T-cell (primary cell): ENCODE results near the gene PGLYRP2. TPM values are rescaled to one million over a fixed set of nuclear protein-coding genes. Genes with fewer than 3 reads are reported as not detected.

ENCODE experiments used
- ATAC-seq, 4 experiments: fragments of 200-7000 bp in 3 of 4; fragments of 150-1000 bp in 1 of 4; cut with Tn5 transposase; replicated peaks in 1 of 4; 1 replicate in 3 of 4; 2 replicates in 1 of 4; pipeline ENCODE4 v1.10.0; 2021; ENCODE audit warnings: moderate library complexity in 3 of 4, mild to moderate bottlenecking in 2 of 4, moderate number of reproducible peaks in 1 of 4
- CTCF ChIA-PET, 2 donors: fragments of 300-600 bp; sonication (Branson Sonifier 250); formaldehyde crosslinking; loops; one replicate each; lab custom pipeline; 2022; ENCODE audit warnings: antibody characterized with exemption in 2 of 2; lab: Charles Lee
- POLR2A ChIA-PET, 2 donors: fragments of 300-600 bp; sonication (Branson Sonifier 250); formaldehyde crosslinking; loops; one replicate each; lab custom pipeline; 2022; ENCODE audit warnings: antibody characterized with exemption in 2 of 2; lab: Charles Lee
- DNase-seq, 35 experiments: peaks; one replicate each; pipeline versions ENCODE4 v3.0.0 to v3.0.0-alpha.2; 2013 to 2023
- H3K27ac ChIP-seq: one replicate; pipeline ENCODE4 v1.5.1; 2013; ENCODE audit warnings: low read length
- H3K27me3 ChIP-seq, 2 experiments: replicated peaks in 1 of 2; 1 replicate in 1 of 2; 2 replicates in 1 of 2; pipeline versions ENCODE4 v1.6.1 to v1.7.0; 2013; ENCODE audit warnings: low read length in 1 of 2, mixed read lengths in 1 of 2; ENCODE audit not compliant: control insufficient read depth in 2 of 2, insufficient read depth in 2 of 2; ENCODE audit errors: extremely low read depth in 1 of 2
- H3K36me3 ChIP-seq, 2 donors: 1 replicate in 1 of 2; 2 replicates in 1 of 2; pipeline versions ENCODE4 v1.6.1 to v1.7.0; 2013; ENCODE audit warnings: low read length in 1 of 2; ENCODE audit not compliant: control insufficient read depth in 2 of 2, insufficient read depth in 1 of 2; ENCODE audit errors: extremely low read depth in 1 of 2
- H3K4me1 ChIP-seq, 2 experiments: 1 replicate in 1 of 2; 2 replicates in 1 of 2; pipeline versions ENCODE4 v1.6.1 to v1.7.0; 2013; ENCODE audit warnings: low read length in 2 of 2, mixed read lengths in 1 of 2; ENCODE audit not compliant: insufficient read depth in 2 of 2, control insufficient read depth in 1 of 2; ENCODE audit errors: extremely low read depth in 1 of 2
- H3K4me3 ChIP-seq, 2 donors: 1 replicate in 1 of 2; 2 replicates in 1 of 2; pipeline versions ENCODE4 v1.5.1 to v1.7.0; 2013; ENCODE audit warnings: mild to moderate bottlenecking in 2 of 2, low read length in 1 of 2, moderate library complexity in 1 of 2; ENCODE audit not compliant: control insufficient read depth in 1 of 2; ENCODE audit errors: extremely low read depth in 1 of 2
- H3K9me3 ChIP-seq: 2 replicates; pipeline ENCODE4 v1.7.0; 2013
- H3K27ac Mint-ChIP-seq, 2 donors: one replicate each; pipeline ENCODE4 v1.8.0; 2020 to 2021; ENCODE audit warnings: mild to moderate bottlenecking in 2 of 2, mixed read lengths in 2 of 2
- H3K27me3 Mint-ChIP-seq, 2 donors: one replicate each; pipeline ENCODE4 v1.8.0; 2021 to 2022; ENCODE audit warnings: mixed read lengths in 2 of 2
- H3K36me3 Mint-ChIP-seq: one replicate; pipeline ENCODE4 v1.8.0; 2021; ENCODE audit warnings: mixed read lengths
- H3K4me1 Mint-ChIP-seq, 3 donors: one replicate each; pipeline ENCODE4 v1.8.0; 2020 to 2022; ENCODE audit warnings: mixed read lengths in 3 of 3, mild to moderate bottlenecking in 1 of 3
- H3K4me3 Mint-ChIP-seq, 3 donors: one replicate each; pipeline ENCODE4 v1.8.0; 2020 to 2022; ENCODE audit warnings: mild to moderate bottlenecking in 3 of 3, mixed read lengths in 3 of 3, moderate library complexity in 3 of 3
- H3K9me3 Mint-ChIP-seq, 3 donors: one replicate each; pipeline ENCODE4 v1.8.0; 2020 to 2022; ENCODE audit warnings: mixed read lengths in 3 of 3
- WGBS: methylation state at CpG from one replicate; pipeline ENCODE4 v1.1.5; 2013; ENCODE audit warnings: missing lambda C conversion rate; ENCODE audit not compliant: insufficient coverage; 5-methylcytosine and 5-hydroxymethylcytosine counted together
- total RNA-seq, 35 experiments: library from RNA in 6 of 35; stranded (reverse) in 6 of 35; fragments of 120-200 nt in 1 of 35; gene quantifications; one replicate each; pipeline versions ENCODE4 v1.2.1 to v1.2.4 and lab custom pipeline; 2013 to 2026

PGLYRP2 gene
- total RNA-seq, 5 donors from 2014 or later (not counting 1 experiment from before 2014, with no cell fraction given), result 0.13 to 1.3 (median 0.72) TPM

DNA sequence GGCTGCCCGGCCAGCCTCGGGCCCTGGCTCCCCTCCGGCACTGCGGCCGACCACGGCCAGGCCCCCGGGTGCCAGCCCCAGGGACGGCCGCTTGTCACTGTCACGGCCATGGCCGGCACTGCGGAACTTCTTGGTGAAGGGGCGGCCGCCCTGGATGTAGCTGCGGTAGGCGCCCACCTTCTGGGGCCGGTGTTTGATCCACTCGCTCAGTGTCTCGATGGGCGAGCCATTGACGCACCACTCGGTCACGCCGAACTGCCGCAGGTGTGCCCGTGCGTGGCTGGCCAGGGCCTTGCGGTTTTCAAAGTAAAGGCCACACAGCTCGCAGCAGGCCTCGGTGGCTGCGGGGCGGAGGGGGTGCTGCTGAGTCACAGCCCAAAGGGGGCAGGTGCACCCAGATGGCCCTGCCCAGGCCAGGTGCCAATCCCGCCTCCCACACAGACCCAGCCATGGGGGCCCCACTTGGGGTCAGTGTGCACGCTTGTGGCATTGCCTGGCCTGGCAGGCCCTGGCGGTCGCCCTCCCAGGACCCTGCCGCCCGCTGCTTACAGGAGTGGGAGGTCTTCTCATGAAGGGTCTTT is 54.5 kb downstream of the PGLYRP2 start:
- peaks cover 29 to 65% of the 10 kb centered on the region in 2 donors for H3K36me3 ChIP-seq

DNA sequence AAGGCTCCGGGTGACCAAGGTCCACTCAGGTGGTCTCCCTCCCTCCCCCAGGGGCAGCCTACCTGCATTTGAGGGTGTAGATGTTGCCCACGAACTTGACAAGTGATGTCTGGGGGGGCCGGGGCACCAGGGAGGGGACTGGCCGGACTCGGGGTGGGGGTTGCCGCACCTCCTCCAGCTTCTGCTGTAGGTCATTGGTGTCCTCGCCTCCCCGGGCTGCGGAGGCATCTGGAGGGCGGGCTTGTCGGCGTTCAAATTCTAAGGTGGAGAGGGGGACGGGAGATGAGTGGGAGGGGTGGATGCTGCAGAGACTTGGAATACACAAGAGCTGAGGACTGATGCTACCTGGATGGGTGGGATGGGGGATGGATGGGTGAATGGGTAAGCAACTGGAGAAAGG is 55.2 kb downstream of the PGLYRP2 start:
- ChIA-PET POLR2A (no interaction called here), CTCF (no interaction called here)
- H3K36me3 Mint-ChIP-seq, result peaks cover 29% of the 10 kb centered on the region
- peaks cover 9 to 16% (median 15%) of the 10 kb centered on the region in 3 donors for H3K4me1 Mint-ChIP-seq
- no peaks in the 10 kb centered on the region for H3K27me3 Mint-ChIP-seq
- 100% methylated on average over 10 of the region's 13 CpGs for WGBS
- Histone ChIP-seq H3K36me3 (peaks cover 27 to 62% of the 10 kb centered on the region in 2 donors), H3K4me3 (no peak overlapping the region), H3K27ac (no peak overlapping the region), H3K4me1 (peaks cover 3 to 8% of the 10 kb centered on the region in 2 experiments), H3K27me3 (no peaks in the 10 kb centered on the region), H3K9me3 (no peaks in the 10 kb centered on the region)
- ATAC-seq (no peak), DNase-seq (no peak)
- no peak overlapping the region for H3K27ac Mint-ChIP-seq
- no peaks in the 10 kb centered on the region for H3K9me3 Mint-ChIP-seq
- no peak overlapping the region for H3K4me3 Mint-ChIP-seq

More for the DNA sequence above, 54.5 kb downstream of the PGLYRP2 start:
- no peak overlapping the region for H3K4me3 ChIP-seq
- POLR2A ChIA-PET, result no interaction called here
- 95% methylated on average over 34 of the region's 38 CpGs for WGBS
- Mint-ChIP-seq H3K4me1 (peaks cover 3 to 11% (median 9%) of the 10 kb centered on the region in 3 donors), H3K27me3 (no peaks in the 10 kb centered on the region), H3K27ac (no peak overlapping the region), H3K36me3 (peaks cover 29% of the 10 kb centered on the region), H3K9me3 (no peaks in the 10 kb centered on the region), H3K4me3 (no peak overlapping the region)
- DNase-seq (no peak), ATAC-seq (no peak)
- peaks cover 0 to 7% of the 10 kb centered on the region in 2 experiments for H3K4me1 ChIP-seq
- CTCF ChIA-PET, result no interaction called here
- no peaks in the 10 kb centered on the region for H3K9me3 ChIP-seq
- H3K27ac ChIP-seq, result no peak overlapping the region
- no peaks in the 10 kb centered on the region for H3K27me3 ChIP-seq

DNA sequence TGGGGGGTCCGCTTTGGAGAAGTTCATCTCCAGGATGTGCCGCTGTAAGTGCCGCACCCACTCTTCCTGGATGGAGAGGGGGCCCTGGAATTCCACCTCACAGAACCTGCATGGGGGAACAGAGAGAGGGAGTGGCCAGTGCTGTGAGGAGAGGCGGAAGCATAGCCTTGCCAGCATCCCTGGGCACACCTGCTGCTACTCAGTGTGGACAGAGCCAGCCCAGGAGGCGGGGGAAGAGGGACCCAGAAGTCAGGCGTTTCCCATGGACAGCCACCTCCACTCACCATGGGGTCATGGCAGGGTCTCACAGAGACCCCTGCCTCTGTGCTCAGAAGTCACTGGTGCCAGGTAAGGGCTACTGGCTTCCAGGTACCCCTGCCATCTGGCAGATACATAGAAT is 56.2 kb downstream of the PGLYRP2 start:
- ATAC-seq (no peak), DNase-seq (no peak)
- Mint-ChIP-seq H3K27ac (no peak overlapping the region), H3K27me3 (no peaks in the 10 kb centered on the region), H3K36me3 (peaks cover 29% of the 10 kb centered on the region), H3K4me1 (peaks cover 11 to 23% (median 20%) of the 10 kb centered on the region in 3 donors), H3K9me3 (no peaks in the 10 kb centered on the region), H3K4me3 (no peak overlapping the region)
- 90% methylated on average over 3 of the region's 6 CpGs for WGBS
- Histone ChIP-seq H3K27ac (no peak overlapping the region), H3K4me3 (no peak overlapping the region), H3K36me3 (peaks cover 27 to 56% of the 10 kb centered on the region in 2 donors), H3K27me3 (no peaks in the 10 kb centered on the region), H3K4me1 (peaks cover 4 to 6% of the 10 kb centered on the region in 2 experiments), H3K9me3 (no peaks in the 10 kb centered on the region)
- ChIA-PET POLR2A (no interaction called here), CTCF (no interaction called here)

DNA sequence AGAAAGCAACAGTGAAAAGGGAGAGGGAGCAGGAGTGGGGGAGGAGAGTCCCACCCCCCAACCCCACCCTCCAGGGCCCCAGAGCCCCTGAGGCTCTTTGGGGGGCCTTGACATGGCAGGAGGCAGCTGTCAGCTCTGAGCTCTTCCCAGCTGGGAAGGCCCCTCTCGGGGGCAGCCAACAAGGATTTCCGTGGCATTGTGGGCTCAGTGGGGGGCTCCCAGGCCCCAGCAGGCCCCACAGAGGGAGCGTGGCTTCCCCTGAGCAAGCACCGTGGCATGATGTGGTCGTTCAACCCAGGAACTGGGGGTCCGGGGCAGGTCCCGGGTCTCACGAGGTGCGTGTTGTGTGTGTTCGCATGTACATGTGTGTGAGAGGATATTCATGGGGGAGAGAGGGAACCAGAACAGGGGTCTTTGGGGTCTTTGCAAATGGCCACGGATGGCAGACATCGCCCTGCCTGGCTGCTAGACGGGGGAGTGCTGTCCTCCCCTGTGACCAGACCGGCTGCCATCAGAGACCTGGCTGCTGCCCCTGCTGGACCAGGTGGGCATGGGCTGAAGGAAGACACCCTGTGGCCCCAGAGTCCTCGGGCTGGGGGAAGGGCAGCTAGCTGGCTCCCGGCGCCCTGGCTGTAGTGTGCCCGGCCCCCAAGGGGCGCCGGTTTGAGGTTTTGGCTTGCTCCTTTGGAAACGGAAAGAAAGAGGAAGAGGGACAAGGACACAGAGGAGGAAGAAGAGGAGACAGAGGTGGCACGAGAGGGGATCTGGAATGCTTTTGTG is 56.8 kb downstream of the PGLYRP2 start:
- ChIA-PET POLR2A (interaction anchor here in 1 of 2 donors (0.5 kb wide), 2 partner anchors 129 to 1212 kb away, joined by 4 to 5 read pairs; no protein-coding TSS in a partner anchor), CTCF (interaction anchor here in 1 of 2 donors (1.3 kb wide), 1 partner anchor 133 kb away, joined by 4 read pairs; no protein-coding TSS in a partner anchor)
- H3K4me1 ChIP-seq, result peaks cover 9 to 12% of the 10 kb centered on the region in 2 experiments
- WGBS, result 95% methylated on average over 15 of the region's 22 CpGs
- no peaks in the 10 kb centered on the region for H3K27me3 ChIP-seq
- H3K27ac ChIP-seq, result no peak overlapping the region
- H3K27ac Mint-ChIP-seq, result no peak overlapping the region
- H3K4me1 Mint-ChIP-seq, result peaks cover 18 to 30% (median 27%) of the 10 kb centered on the region in 3 donors
- H3K36me3 ChIP-seq, result peaks cover 23 to 50% of the 10 kb centered on the region in 2 donors
- peaks cover 28% of the 10 kb centered on the region for H3K36me3 Mint-ChIP-seq
- H3K9me3 Mint-ChIP-seq, result no peaks in the 10 kb centered on the region
- DNase-seq (no peak), ATAC-seq (no peak)
- no peaks in the 10 kb centered on the region for H3K27me3 Mint-ChIP-seq
- H3K4me3 ChIP-seq, result no peak overlapping the region
- H3K9me3 ChIP-seq, result no peaks in the 10 kb centered on the region
- H3K4me3 Mint-ChIP-seq, result no peak overlapping the region

DNA sequence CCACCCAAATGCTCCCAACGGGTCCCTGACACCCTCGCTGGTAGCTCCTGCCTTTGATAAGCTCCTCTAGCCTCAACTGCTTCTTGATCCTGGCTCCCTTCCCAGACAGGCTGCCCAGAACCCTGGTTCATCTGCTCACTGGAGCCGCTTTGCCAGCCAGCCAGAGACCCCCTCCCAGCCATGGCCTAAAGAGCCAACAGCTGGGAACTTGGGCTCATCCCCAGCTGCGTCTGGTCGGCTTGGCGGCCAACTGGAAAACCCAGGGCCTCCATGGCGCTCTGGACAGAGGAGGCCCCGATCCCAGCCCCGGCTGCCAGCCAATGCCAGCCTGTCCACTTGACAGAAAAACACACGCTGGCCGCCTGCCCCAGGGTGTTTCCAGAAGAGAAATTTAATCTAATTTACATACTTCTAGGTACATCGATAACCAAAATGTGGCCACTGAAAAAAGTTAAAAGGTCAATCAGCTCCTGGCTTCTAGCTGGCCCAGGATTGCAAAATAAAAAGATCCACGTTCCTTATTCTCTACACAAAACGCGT is 57.5 kb downstream of the PGLYRP2 start:
- H3K4me3 ChIP-seq, result no peak overlapping the region
- WGBS, result 98% methylated on average over 11 of the region's 15 CpGs
- CTCF ChIA-PET, result interaction anchor here in 1 of 2 donors (0.5 to 1.3 kb wide), 3 partner anchors 130 to 1381 kb away, joined by 3 to 4 read pairs (median 3); no protein-coding TSS in a partner anchor
- Mint-ChIP-seq H3K4me3 (no peak overlapping the region), H3K27ac (peak overlapping the region in 1 of 2 donors; percentile 39), H3K36me3 (peaks cover 24% of the 10 kb centered on the region), H3K9me3 (no peaks in the 10 kb centered on the region), H3K27me3 (no peaks in the 10 kb centered on the region), H3K4me1 (peaks cover 25 to 37% (median 32%) of the 10 kb centered on the region in 3 donors)
- peaks cover 10 to 18% of the 10 kb centered on the region in 2 experiments for H3K4me1 ChIP-seq
- H3K27ac ChIP-seq, result no peak overlapping the region
- ATAC-seq, result no peak
- POLR2A ChIA-PET, result interaction anchor here in 1 of 2 donors (0.5 kb wide), 2 partner anchors 130 to 1211 kb away, joined by 4 to 5 read pairs; no protein-coding TSS in a partner anchor
- H3K36me3 ChIP-seq, result peaks cover 17 to 43% of the 10 kb centered on the region in 2 donors
- H3K9me3 ChIP-seq, result no peaks in the 10 kb centered on the region
- H3K27me3 ChIP-seq, result no peaks in the 10 kb centered on the region
- DNase-seq, result no peak

DNA sequence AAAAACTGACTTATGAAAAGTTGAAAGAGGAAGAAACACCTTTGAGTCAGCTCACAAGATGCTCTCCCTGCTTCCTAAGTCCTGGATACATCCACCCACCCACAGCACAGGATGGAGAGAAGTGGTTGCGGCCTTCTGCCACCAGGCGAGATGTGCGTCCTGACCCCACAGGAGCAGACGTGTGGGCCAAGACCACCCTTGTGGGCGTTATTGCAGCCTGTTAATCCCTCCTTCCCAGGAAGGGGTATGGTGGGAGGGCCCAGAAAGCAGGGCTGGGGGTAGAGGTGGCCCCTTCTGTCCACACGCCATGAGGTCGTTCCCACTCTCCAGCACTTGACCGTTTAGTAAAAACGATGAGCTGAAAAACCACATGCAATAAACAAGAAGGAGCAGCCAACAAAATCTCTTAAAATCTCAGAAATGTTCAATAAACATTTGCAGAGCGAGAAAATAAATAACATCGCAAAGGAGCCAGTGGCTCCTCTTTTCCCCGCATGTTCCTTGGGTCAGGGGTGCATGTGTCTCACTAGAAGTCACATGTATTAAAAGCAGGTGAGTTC is 58.1 kb downstream of the PGLYRP2 start:
- Mint-ChIP-seq H3K4me1 (peaks cover 31 to 38% (median 34%) of the 10 kb centered on the region in 3 donors), H3K27me3 (no peaks in the 10 kb centered on the region)
- peaks cover 17 to 37% of the 10 kb centered on the region in 2 donors for H3K36me3 ChIP-seq

More for the DNA sequence above, 58.1 kb downstream of the PGLYRP2 start:
- no peak for ATAC-seq
- Histone ChIP-seq H3K4me3 (no peak overlapping the region), H3K4me1 (peaks cover 10 to 21% of the 10 kb centered on the region in 2 experiments), H3K27me3 (no peaks in the 10 kb centered on the region), H3K9me3 (no peaks in the 10 kb centered on the region), H3K27ac (no peak overlapping the region)
- no peak overlapping the region for H3K4me3 Mint-ChIP-seq
- H3K36me3 Mint-ChIP-seq, result peaks cover 22% of the 10 kb centered on the region
- 73% methylated on average over 2 of the region's 12 CpGs for WGBS
- H3K9me3 Mint-ChIP-seq, result no peaks in the 10 kb centered on the region
- CTCF ChIA-PET, result interaction anchor here in 1 of 2 donors (0.5 to 3.1 kb wide), 6 partner anchors 9 to 1381 kb away, joined by 3 to 113 read pairs (median 8); no protein-coding TSS in a partner anchor
- POLR2A ChIA-PET, result no interaction called here
- H3K27ac Mint-ChIP-seq, result peak overlapping the region in 1 of 2 donors; percentile 39
- no peak for DNase-seq
